GM19023 (cell line): Measurements from ENCODE around the gene COLEC12.

Experiments used
- ATAC-seq: cut with Tn5 transposase; IDR thresholded peaks from one replicate; pipeline ENCODE4 v1.9.1; 2021; ENCODE audit warnings: mild to moderate bottlenecking, moderate library complexity; ENCODE audit not compliant: unreplicated experiment

The COLEC12 gene

DNA sequence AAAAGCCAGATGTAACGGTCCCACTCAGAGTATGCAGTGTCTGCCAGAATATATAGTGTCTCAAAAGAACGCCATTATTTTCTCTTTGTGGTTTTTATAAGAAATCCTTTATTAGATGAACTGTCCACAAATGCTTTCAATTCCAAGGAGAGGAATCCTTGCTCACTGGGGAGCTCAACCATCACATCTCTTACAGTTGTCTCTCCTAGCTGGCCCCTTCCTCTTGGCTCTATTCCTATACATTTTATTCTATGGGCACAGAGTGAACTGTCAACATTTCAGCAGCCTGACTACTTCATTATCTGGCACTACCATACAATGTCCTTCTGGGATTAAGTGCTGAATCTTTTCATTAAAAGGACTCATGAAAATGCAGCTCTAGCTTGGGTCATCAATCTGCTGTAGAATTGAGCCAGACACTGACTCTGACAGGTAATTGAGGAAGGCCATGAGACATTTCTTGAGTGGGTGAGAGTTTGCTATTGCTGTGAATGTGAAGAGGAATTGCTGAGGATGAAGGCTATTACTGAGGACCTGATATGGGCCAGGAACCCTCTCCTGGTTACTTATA is 136.2 kb downstream of the COLEC12 start:
- ATAC-seq = no peak

GRCh38 chr18:363301-364085 is 137.0 kb downstream of the COLEC12 start:
- no peak for ATAC-seq

GRCh38 chr18:362311-363290 is 137.9 kb downstream of the COLEC12 start:
- ATAC-seq = no peak

GRCh38 chr18:361941-362310 is 138.6 kb downstream of the COLEC12 start:
- no peak for ATAC-seq

GRCh38 chr18:361100-361732 is 139.3 kb downstream of the COLEC12 start:
- ATAC-seq = no peak

GRCh38 chr18:360676-361075 is 139.8 kb downstream of the COLEC12 start:
- ATAC-seq = no peak

DNA sequence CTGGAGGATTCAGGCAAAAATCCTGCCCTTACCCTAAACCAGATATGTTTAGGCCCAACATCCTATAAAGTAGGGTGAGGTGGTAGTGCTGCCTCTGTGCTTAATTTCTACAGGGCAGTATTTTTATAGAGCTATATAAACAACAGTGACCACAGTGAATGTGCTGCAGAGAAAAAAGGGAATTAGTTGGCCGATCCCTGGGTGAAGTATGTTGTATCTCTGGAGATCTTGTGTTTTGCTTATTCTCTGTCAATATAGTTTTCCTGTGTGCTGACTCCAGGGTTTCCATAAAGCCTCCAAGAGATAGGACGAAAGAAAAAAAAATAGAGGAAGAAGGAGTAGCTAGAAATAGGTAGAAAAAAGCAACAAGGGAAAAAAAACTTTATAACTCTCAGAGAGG is 143.7 kb downstream of the COLEC12 start:
- no peak for ATAC-seq

DNA sequence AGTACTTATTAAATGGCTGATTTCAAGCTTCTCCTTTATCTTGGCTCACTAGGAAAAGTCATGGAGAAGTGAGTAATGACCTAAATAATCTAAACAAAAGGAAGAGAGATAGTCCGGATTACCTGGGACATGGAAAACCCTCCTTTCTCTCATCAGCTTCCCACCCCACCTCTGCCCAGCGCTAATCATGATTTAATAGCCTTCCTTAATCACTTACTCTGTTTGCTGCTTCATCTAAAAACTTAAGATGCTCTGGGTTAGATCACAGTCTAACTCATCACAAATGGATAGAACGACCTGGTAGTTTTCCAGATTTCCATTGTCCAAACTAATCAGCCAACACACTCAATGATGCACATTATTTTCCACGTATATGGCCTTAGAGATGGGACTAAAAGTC is 144.8 kb downstream of the COLEC12 start:
- ATAC-seq = no peak

DNA sequence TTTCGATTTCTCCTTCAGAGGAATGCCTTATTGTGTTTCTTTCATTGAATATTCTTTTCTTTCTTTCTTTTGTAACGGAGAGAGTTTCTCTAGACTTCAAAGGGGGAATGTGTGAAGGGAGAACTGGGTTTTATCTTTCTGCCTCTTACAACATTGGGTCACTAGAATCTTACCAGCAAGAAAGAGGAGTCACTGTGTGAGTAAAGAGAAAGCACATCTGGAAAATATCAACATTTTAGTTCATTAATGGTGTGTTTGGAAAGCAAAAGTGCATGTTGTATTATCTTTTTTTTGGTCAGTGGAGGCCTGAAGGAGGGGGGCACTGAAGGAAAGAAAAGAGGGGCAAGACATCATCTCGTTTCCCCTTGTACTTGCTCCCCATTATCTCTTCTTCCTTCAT is 146.0 kb downstream of the COLEC12 start:
- no peak for ATAC-seq

DNA sequence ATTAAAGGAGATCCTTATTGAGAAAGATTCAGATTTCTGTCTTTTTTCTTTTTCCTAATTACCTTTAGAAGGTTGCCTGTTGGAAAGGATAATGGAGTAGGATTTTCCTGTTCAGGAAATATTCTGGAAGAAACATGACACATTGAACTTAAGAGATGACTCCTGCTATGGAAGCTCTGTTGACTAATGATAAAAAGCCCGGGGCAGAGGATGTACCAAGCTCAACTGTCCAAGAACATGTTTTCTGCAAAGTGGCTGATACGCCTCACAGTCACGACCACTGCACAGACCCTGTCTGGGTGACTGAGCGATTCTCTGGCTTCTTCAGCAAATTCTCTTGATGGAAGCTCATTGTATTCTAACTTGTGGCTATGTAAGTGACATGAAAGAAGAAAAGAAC is 146.5 kb downstream of the COLEC12 start:
- no peak for ATAC-seq

DNA sequence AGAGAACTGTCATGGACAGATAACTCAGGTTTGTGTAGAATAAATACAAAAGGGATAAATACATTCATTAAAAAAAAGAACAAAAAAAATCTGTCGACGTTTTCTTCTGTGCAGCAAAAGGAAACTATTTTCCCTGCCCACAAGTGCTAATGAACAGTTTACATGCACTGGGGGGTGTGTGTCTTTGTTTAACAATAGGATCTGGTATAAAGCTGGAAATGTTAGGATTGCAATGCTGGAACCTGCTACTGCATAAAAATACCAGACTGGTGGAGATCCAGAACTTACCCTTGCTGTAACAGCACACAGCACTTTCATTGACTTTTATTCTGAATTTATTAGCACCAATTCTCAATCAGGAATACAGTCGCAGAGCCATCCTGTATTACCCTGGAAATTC is 148.1 kb downstream of the COLEC12 start:
- ATAC-seq = no peak

- ATAC-seq = no peak
Measured at GRCh38 chr18:350953-351572, 149.4 kb downstream of the COLEC12 start.

GRCh38 chr18:346600-346999 is 153.9 kb downstream of the COLEC12 start:
- no peak for ATAC-seq

GRCh38 chr18:341102-341501 is 159.4 kb downstream of the COLEC12 start:
- no peak for ATAC-seq

DNA sequence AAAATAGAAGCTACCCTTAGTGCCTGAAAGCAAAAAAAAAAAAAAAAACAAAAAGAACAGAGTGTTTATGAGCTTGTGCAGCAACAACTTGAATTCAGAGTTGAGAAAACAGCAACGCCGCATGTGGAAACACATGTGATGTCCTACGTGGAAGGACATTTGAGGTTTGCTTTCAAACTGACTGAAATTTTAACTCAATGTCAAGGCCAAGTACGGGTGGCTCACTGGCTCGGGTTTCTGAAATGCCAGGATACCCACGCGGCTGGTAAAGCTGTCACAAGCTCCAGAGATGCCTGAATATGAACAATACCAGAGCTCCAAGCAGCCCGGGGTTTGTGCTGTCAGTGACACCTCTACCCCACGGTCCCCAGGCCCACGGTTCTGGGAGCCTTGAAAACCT is 160.5 kb downstream of the COLEC12 start:
- no peak for ATAC-seq

- no peak for ATAC-seq
Measured at GRCh38 chr18:339200-339599, 161.3 kb downstream of the COLEC12 start.

- ATAC-seq = no peak
Measured at GRCh38 chr18:336713-337112, 163.8 kb downstream of the COLEC12 start.

DNA sequence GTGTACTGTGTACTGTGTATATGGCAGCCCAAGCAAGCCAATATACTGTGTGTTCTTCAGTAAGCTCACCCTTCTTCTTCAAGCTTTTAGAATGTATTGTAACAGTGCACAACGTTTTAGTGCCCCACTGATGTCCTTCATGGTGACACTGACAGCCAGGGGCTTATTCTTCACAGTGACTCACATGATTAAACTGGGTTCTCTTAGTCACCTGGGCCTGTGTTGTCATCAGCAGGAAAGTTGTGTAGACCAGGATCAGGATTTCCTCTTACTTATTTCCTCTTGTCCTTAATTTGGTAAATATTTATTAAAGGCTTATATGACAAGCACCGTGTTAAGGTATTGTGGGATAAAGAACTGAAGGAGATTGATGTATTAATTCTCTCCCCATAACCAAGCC is 164.8 kb downstream of the COLEC12 start:
- no peak for ATAC-seq

DNA sequence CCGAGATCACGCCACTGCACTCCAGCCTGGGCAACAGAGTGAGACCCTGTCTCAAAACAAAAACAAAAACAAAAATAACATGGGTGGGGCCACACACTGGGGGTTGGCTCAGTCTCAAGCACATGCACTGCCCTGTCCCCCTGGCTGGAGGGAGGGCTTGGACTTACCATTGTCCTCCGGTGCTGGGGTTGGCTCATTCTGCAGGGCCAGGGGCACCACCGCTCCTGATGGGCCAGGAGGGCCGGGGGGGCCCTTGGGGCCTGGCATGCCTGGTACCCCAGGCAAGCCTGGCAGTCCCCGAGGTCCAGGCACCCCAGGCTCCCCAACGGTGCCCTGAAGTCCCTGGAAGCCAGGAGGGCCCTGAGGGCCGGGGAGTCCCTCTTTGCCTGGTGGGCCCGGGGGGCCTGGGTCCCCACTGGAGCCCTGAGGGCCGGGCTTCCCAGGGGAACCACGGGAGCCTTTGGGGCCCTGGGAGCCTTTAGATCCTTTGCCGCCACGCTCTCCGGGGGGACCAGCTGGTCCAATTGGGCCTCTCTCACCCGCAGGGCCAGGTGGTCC is 165.8 kb downstream of the COLEC12 start:
- no peak for ATAC-seq

- no peak for ATAC-seq
Measured at GRCh38 chr18:332721-333510, 167.6 kb downstream of the COLEC12 start.
